IMR-90 (cell line): ENCODE measurements around the gene SPSB2. TPM values are rescaled to one million over a fixed set of nuclear protein-coding genes. Genes with fewer than 3 reads are reported as not detected.
A peak's percentile ranks its signal among the peaks of the same experiment; 100 is the strongest.

ENCODE experiments used
- ATAC-seq: fragments of 200-7000 bp; cut with Tn5 transposase; 2 replicates; pipeline ENCODE4 v1.9.1; 2020; ENCODE audit warnings: low read depth, mild to moderate bottlenecking, moderate library complexity
- BruUV-seq: library from RNA; stranded (reverse); fragments of 400-500 nt; replicated peaks from 2 replicates; lab custom pipeline; 2021; lab: Mats Ljungman, UMichigan
- CTCF ChIA-PET: fragments of 300-600 bp; formaldehyde crosslinking; extraction: SDS; loops from one replicate; lab custom pipeline; 2021; ENCODE audit warnings: antibody characterized with exemption; lab: Yijun Ruan, JAX
- POLR2A ChIA-PET: fragments of 300-600 bp; sonication (Branson Sonifier 250); formaldehyde crosslinking; loops from one replicate; lab custom pipeline; 2022; ENCODE audit warnings: antibody characterized with exemption; ENCODE audit not compliant: unreplicated experiment; lab: Charles Lee
- DNase-seq: peaks from one replicate; pipeline ENCODE4 v3.0.0; 2013
- H2AFZ ChIP-seq: replicated peaks from 2 replicates; pipeline ENCODE3; 2013; ENCODE audit warnings: low read length, mild to moderate bottlenecking; ENCODE audit not compliant: poor library complexity
- H2AK5ac ChIP-seq: 2 replicates; pipeline ENCODE4 v1.6.1; 2013; ENCODE audit warnings: low read depth, low read length, inconsistent platforms
- H2AK9ac ChIP-seq: replicated peaks from 2 replicates; pipeline ENCODE3; 2013; ENCODE audit warnings: mild to moderate bottlenecking, low read depth, low read length, moderate library complexity; ENCODE audit not compliant: poor library complexity
- H2BK120ac ChIP-seq: 2 replicates; pipeline ENCODE4 v1.6.1; 2013; ENCODE audit warnings: low read depth, low read length, inconsistent platforms
- H2BK15ac ChIP-seq: 3 replicates; pipeline ENCODE4 v1.6.1; 2013; ENCODE audit warnings: low read depth, low read length, inconsistent platforms
- H2BK20ac ChIP-seq: 2 replicates; pipeline ENCODE4 v1.6.1; 2013; ENCODE audit warnings: low read depth, mild to moderate bottlenecking, inconsistent platforms, low read length, moderate library complexity
- H2BK5ac ChIP-seq: 2 replicates; pipeline ENCODE4 v1.6.1; 2013; ENCODE audit warnings: mild to moderate bottlenecking, low read depth, low read length, inconsistent platforms; ENCODE audit not compliant: poor library complexity, severe bottlenecking
- H3K14ac ChIP-seq: replicated peaks from 2 replicates; pipeline ENCODE4 v1.6.1; 2013; ENCODE audit warnings: low read depth, low read length, inconsistent platforms
- H3K18ac ChIP-seq: 2 replicates; pipeline ENCODE4 v1.6.1; 2013; ENCODE audit warnings: low read depth, low read length, control low read depth
- H3K23ac ChIP-seq: 2 replicates; pipeline ENCODE4 v1.6.1; 2013; ENCODE audit warnings: low read depth, low read length, inconsistent platforms
- H3K27ac ChIP-seq: 2 replicates; pipeline ENCODE4 v1.5.1; 2013; ENCODE audit warnings: mild to moderate bottlenecking, control low read depth, low read length; ENCODE audit not compliant: insufficient read depth
- H3K27me3 ChIP-seq: 2 replicates; pipeline ENCODE4 v1.6.1; 2013; ENCODE audit warnings: low read length; ENCODE audit not compliant: control insufficient read depth, insufficient read depth
- H3K36me3 ChIP-seq: 2 replicates; pipeline ENCODE4 v1.6.1; 2013; ENCODE audit warnings: low read length, mixed read lengths; ENCODE audit not compliant: control insufficient read depth, insufficient read depth
- H3K4ac ChIP-seq: 2 replicates; pipeline ENCODE4 v1.6.1; 2013; ENCODE audit warnings: low read depth, low read length, inconsistent platforms
- H3K4me1 ChIP-seq: 2 replicates; pipeline ENCODE4 v1.6.1; 2013; ENCODE audit warnings: low read length, mixed read lengths; ENCODE audit not compliant: control insufficient read depth, insufficient read depth
- H3K4me2 ChIP-seq: 2 replicates; pipeline ENCODE4 v1.6.1; 2013; ENCODE audit warnings: low read depth, mild to moderate bottlenecking, control low read depth, low read length, moderate library complexity
- H3K4me3 ChIP-seq: 2 replicates; pipeline ENCODE4 v1.5.1; 2013; ENCODE audit warnings: low read depth, mild to moderate bottlenecking, control low read depth, low read length, moderate library complexity; ENCODE audit not compliant: insufficient read depth
- H3K56ac ChIP-seq: 2 replicates; pipeline ENCODE4 v1.6.1; 2013; ENCODE audit warnings: low read length, inconsistent platforms; ENCODE audit not compliant: insufficient read depth; ENCODE audit errors: extremely low read depth
- H3K79me1 ChIP-seq, 2 experiments: 2 replicates each; pipeline ENCODE4 v1.6.1; 2013; ENCODE audit warnings: low read length in 2 of 2, inconsistent platforms in 1 of 2, low read depth in 1 of 2
- H3K9ac ChIP-seq: 2 replicates; pipeline ENCODE4 v1.6.1; 2013; ENCODE audit warnings: low read depth, low read length, control low read depth
- H3K9me1 ChIP-seq: 2 replicates; pipeline ENCODE4 v1.6.1; 2013; ENCODE audit warnings: low read length, inconsistent platforms; ENCODE audit not compliant: insufficient read depth
- H3K9me3 ChIP-seq: 2 replicates; pipeline ENCODE4 v1.6.1; 2013; ENCODE audit warnings: low read length; ENCODE audit not compliant: control insufficient read depth, insufficient read depth
- H4K20me1 ChIP-seq: 2 replicates; pipeline ENCODE4 v1.6.1; 2013; ENCODE audit warnings: low read length, inconsistent platforms; ENCODE audit not compliant: insufficient read depth
- H4K5ac ChIP-seq: 2 replicates; pipeline ENCODE4 v1.6.1; 2013; ENCODE audit warnings: mild to moderate bottlenecking, low read depth, low read length, control low read depth
- H4K8ac ChIP-seq, 2 experiments: 2 replicates each; pipeline ENCODE4 v1.6.1; 2013; ENCODE audit warnings: low read depth in 2 of 2, low read length in 2 of 2, control low read depth in 1 of 2, inconsistent platforms in 1 of 2
- H4K91ac ChIP-seq: 2 replicates; pipeline ENCODE4 v1.6.1; 2013; ENCODE audit warnings: low read depth, low read length, inconsistent platforms; ENCODE audit not compliant: insufficient read depth
- RCOR1 ChIP-seq: IDR thresholded peaks from 2 replicates; pipeline ENCODE4 v1.6.1; 2012; ENCODE audit warnings: mild to moderate bottlenecking, low read length, improper control_type of control experiment; ENCODE audit not compliant: insufficient replicate concordance
- SMC3 ChIP-seq: fragments of 150-350 bp; IDR thresholded peaks from 2 replicates; pipeline ENCODE4 v1.6.1; 2016; ENCODE audit warnings: low read depth, mild to moderate bottlenecking, antibody characterized with exemption, low read length, moderate library complexity
- WGBS, 2 experiments: methylation state at CpG; one replicate each; pipeline versions ENCODE4 v1.1.5 to v1.1.7; 2013; ENCODE audit warnings: missing lambda C conversion rate in 2 of 2; ENCODE audit not compliant: insufficient read length in 1 of 2; ENCODE audit errors: extremely low coverage in 2 of 2; 5-methylcytosine and 5-hydroxymethylcytosine counted together
- dilution Hi-C: fragments of 300-500 bp; cut with HindIII; formaldehyde crosslinking; loops from one replicate; pipeline ENCODE4 v1.14.3; 2018; ENCODE audit warnings: low sequenced_read_pairs; ENCODE audit not compliant: unreplicated experiment
- in situ Hi-C: fragments of 300-500 bp; cut with MboI; formaldehyde crosslinking; loops from 3 replicates; pipeline ENCODE4 v1.14.3; 2019; ENCODE audit warnings: low sequenced_read_pairs, inconsistent platforms, mixed read lengths
- intact Hi-C: fragments of 100-400 bp; cut with micrococcal nuclease; formaldehyde crosslinking; loops from 2 replicates; pipeline ENCODE4 v1.10.0; 2022
- polyA plus RNA-seq, 3 experiments: library from polyadenylated mRNA; depleted of rRNA; stranded (reverse); fragments of >200 nt; gene quantifications; 2 replicates each; pipeline ENCODE4 v1.2.3, GENCODE V29; 2012; ENCODE audit warnings: low replicate concordance in 1 of 3
- total RNA-seq: library from RNA; depleted of rRNA; stranded (reverse); fragments of >200 nt; gene quantifications from 2 replicates; pipeline ENCODE4 v1.2.3, GENCODE V29; 2012

The SPSB2 gene
- total and polyA plus RNA-seq, 2 of the 4 experiments (the other 2 are of a cell fraction), result 1.3 to 4.1 TPM

DNA sequence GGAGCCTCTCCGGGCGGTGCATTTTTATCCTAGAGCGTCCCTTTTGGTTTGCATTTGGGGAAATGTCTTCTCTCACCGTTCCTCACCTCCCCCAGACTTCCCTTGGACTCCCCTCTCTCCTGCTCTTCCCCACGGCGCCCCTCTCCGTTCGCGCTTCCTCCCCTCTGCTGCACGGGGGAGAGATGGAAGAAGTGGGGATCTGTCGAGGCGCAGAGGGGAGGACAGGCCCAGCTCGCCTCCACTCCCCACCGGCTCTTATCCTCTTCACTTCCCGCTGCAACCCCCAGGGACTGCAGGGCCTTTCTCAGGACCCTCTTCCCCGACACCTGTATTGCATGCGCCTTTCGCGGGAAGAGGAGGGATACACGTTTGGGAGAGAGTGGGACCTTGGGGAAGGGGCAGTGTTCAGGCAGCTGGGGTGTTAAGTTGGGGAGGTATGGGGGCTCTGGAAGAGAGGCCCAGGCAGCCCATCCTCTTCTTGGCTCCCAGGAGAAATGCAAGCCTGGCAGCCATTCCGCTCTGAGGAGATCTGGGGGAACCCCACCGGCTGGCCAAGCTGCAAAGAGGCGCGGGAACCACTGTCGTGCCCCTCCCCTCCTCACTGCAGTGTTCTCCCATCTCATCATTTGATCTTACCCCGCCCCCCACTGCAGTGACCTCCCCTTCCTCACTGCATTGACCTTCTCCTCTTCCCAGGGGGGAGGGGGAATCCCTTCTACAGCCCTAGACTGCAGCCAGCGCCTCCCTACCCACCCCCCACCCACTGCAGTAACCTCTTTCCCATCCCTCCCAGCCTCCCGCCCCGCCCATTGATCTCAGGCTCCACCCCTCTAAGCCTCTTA is 42.1 kb upstream of the SPSB2 start:
- H3K36me3 ChIP-seq, result peaks cover 29% of the 10 kb centered on the region
- H4K20me1 ChIP-seq, result 0 out of 2 replicates have a peak, but pooled peaks cover 6% of the 10 kb centered on the region
- H3K27ac ChIP-seq, result peak overlapping the region; percentile 63; the same call in 1 of the 2 replicates
- peak overlapping the region; percentile 89 for H2AFZ ChIP-seq
- H3K79me1 ChIP-seq, result peaks cover 37 to 41% of the 10 kb centered on the region in 2 experiments
- ATAC-seq (peak; percentile 6), DNase-seq (no peak)
- H3K56ac ChIP-seq, result no peak overlapping the region
- TF ChIP-seq RCOR1 (peak; percentile 2), SMC3 (no peak)
- H3K14ac ChIP-seq, result peak overlapping the region; percentile 69
- 0% methylated on average over 2 of the region's 29 CpGs; no CpG with 5 or more reads in 1 of the 2 experiments for WGBS, 2 experiments
- H3K4ac ChIP-seq, result peak overlapping the region; percentile 50
- H3K18ac ChIP-seq, result peak overlapping the region; percentile 13; the same call in 1 of the 2 replicates
- no peak overlapping the region for H2BK20ac ChIP-seq
- dilution Hi-C loops (no loop called here), intact Hi-C loops (no loop called here), in situ Hi-C loops (no loop called here)
- peak overlapping the region; percentile 96 for H3K4me2 ChIP-seq
- H3K23ac ChIP-seq, result peak overlapping the region; percentile 77; the same call in 1 of the 2 replicates
- peak overlapping the region; percentile 61 for H2AK5ac ChIP-seq
- 0 out of 2 replicates have a peak overlapping the region, but pooled peaks have one; percentile 7 for H4K5ac ChIP-seq
- ChIA-PET CTCF (interaction anchor here (2.1 kb wide), 1 partner anchor 9 kb away, joined by 7 read pairs; no protein-coding TSS in a partner anchor), POLR2A (no interaction called here)
- H3K9me3 ChIP-seq, result no peaks in the 10 kb centered on the region
- H3K9me1 ChIP-seq, result peaks cover 8% of the 10 kb centered on the region; the same call in 1 of the 2 replicates
- H2BK120ac ChIP-seq, result no peak overlapping the region
- H3K9ac ChIP-seq, result peak overlapping the region; percentile 64
- peak overlapping the region; percentile 90 for H3K4me3 ChIP-seq
- peak overlapping the region; percentile 64 for H2BK5ac ChIP-seq
- H4K91ac ChIP-seq, result peak overlapping the region; percentile 39; the same call in 1 of the 2 replicates
- H3K4me1 ChIP-seq, result peaks cover 24% of the 10 kb centered on the region
- peak overlapping the region; percentile 20 to 100; a peak in 2 of 4 replicates for H4K8ac ChIP-seq
- H3K27me3 ChIP-seq, result no peaks in the 10 kb centered on the region
- H2BK15ac ChIP-seq, result no peak overlapping the region
- H2AK9ac ChIP-seq, result peak overlapping the region; percentile 93
- no TSS peak for BruUV-seq
